HG03520 (cell line): ENCODE data around the gene RPH3AL.

Experiments used
- ATAC-seq: cut with Tn5 transposase; IDR thresholded peaks from one replicate; pipeline ENCODE4 v1.9.1; 2021; ENCODE audit warnings: mild to moderate bottlenecking, moderate library complexity; ENCODE audit not compliant: unreplicated experiment

The RPH3AL gene

DNA sequence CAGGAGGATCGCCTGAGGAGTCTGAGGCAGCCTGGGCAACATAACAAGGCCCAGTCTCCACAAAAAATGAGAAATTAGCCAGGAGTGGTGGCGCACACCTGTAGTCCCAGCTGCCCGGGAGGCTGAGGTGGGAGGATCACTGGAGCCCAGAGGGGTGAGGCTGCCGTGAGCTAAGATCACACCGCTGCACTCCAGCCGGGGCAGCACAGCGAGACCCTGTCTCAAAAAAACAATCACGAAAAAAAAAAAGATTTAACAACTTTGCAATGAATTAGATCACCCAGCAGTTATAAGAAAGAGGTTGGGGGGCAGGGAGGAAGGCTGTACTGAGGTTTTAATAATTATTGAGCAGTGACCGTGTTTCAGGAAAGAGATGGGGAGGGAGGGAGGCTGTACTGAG lies 49.4 kb downstream of the RPH3AL start:
- ATAC-seq: no peak

GRCh38 chr17:302300-302698 lies 50.3 kb downstream of the RPH3AL start:
- no peak for ATAC-seq

DNA sequence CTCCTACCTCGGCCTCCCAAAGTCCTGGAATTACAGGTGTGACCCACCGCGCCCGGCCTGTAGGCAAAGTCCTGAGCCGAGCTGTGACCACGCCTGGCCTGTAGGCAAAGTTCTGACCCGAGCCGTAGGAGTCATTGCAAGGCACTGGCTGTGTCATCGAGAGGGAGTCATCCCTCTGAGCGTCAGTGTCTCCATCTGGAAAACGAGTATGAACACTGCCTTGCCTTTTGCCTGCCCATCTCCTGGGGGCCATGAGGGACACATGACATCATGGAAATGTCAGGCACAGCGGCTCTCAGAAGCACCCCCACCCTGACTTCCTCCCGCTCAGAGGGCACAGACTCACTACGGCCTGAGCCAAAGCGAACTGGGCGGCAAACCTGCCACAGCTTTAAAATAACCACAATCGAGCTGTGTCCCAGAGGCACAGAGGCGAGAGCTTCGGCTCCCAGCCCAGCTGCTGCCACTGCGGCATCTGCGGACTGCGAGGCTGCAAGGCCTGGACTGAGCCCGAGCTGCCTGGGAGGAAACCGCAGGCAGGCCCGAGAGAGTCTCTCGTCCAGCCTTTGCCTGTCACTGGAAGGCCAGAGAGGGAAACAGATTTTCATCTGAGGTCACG lies 50.8 kb downstream of the RPH3AL start:
- ATAC-seq: no peak

GRCh38 chr17:300881-301280 lies 51.7 kb downstream of the RPH3AL start:
- no peak for ATAC-seq

GRCh38 chr17:299546-299945 lies 53.1 kb downstream of the RPH3AL start:
- ATAC-seq: no peak

DNA sequence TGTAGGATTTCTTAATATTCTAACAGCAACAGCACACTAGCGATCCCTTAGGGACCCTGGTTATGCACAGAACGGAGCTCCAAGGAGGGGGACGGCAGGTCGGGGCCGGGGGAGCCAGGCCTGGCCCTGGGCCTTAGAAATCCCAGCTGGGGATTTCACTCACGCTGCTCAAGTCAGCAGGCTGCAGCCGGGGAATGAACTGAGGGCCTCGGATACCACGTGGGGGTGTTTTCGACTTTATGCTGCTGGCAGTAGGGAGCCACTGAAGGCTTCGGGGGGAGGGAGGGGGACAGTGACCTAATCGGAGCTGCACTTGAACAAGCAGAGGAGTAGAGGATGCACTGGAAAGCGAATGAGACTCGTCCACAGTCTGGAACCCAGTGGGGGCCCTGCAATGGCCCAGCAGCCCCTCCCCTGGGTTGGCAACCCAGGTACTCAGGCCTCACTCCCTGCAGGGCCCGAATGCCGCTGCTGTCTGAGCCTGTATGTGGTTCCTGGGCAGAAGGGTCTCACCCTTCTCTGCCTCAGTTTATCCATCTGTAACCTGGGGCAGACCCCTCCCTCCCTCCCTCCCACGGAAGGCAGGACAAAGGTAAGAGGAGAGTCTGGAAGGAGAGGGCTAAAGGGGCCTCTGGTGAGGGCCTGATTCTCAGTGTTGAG lies 53.7 kb downstream of the RPH3AL start:
- ATAC-seq: no peak

GRCh38 chr17:297758-298157 lies 54.8 kb downstream of the RPH3AL start:
- no peak for ATAC-seq

DNA sequence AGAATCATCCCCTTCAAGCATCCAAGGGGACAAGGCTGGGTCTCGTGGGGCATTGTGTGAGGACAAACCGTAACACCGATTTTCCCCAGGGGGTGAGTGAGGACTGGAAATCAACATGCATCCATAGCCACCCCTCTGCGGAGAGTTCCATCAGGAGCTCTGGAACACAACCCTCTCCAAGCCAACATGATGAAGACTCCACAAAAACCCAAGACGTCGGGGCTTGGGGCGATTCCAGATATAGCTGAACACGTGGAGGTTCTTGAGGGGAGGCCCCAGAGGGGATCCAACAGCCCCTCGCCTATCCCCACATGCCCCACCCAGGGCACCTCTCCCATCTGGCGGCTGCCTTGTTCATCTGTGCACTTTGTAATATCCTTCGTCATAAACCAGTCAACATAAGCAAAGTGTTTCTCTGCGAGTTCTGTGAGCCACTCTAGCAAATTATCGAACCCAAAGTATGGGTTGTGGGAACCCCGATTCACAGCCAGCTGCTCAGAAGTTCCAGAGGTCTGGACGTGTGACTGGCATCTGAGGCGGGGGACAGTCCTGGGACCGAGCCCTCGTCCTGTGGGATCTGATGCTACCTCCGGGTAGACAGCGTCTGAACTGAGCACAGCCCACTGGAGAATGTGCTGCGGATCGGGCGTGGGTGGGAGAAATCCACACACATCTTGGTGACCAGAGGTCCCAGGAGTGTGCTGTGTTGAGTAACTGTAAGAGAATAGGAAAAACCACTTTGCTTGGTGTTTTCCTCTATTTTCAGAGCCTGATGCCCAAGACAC lies 55.5 kb downstream of the RPH3AL start:
- no peak for ATAC-seq

GRCh38 chr17:296379-296778 lies 56.2 kb downstream of the RPH3AL start:
- no peak for ATAC-seq

- ATAC-seq: no peak
Measured at GRCh38 chr17:292531-293382, 59.9 kb downstream of the RPH3AL start.

DNA sequence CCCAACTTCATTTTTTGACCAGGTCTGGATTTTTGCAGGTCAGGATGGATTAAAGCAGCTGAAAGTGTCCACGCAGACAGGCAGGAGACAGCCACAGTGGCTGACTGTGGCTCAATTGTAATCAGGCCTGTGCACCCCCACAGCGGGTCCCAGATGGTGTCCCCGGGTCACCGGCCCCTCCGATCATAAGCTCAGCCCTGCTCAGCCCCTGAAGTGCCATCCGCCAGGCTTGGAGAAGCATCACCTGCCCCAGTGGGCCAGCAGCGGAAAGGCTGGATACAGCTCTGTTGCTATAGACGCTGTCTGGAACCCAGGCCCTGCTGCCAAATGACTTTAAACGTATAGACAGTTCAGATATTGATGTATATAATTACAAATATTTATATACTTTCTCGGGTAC lies 60.6 kb downstream of the RPH3AL start:
- no peak for ATAC-seq

DNA sequence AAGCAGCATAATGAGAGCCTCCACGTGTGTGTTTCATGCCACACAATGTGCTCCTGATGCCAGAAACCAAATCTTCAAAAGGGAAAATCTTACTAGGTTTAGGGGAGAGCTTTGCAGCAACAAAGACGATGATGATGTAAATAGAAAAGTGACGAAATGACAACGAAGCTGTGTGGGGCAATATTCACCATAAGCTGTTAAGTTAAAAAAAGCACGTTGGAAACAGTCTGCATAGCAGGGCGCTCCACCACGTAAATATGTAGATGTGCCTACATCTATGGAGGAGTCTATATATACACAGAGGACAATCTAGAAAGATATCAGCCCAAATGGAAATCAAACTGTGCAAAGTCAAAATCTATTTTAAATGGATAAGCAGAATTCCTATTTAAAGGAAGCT lies 61.0 kb downstream of the RPH3AL start:
- no peak for ATAC-seq

DNA sequence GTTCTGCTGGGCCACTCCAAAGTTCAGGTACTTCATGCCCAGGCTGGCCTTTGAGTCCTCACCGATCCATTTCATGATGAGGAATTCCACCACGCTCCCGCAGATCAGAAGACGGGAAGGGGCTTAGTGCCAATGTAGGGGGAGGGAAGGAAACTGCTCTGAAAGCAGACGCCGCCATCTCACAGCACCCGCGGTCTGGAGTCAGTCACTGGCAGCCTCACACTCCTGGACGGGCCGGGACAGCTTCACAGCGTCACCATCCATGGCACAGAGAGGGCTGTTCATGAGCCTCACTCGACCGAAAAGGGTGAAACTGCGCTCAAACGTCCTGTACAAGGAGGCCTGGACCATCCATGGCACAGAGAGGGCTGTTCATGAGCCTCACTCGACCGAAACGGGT lies 62.0 kb downstream of the RPH3AL start:
- ATAC-seq: no peak

GRCh38 chr17:290121-290521 lies 62.5 kb downstream of the RPH3AL start:
- ATAC-seq: no peak

GRCh38 chr17:289409-289808 lies 63.2 kb downstream of the RPH3AL start:
- ATAC-seq: no peak

GRCh38 chr17:288802-289356 lies 63.7 kb downstream of the RPH3AL start:
- no peak for ATAC-seq

DNA sequence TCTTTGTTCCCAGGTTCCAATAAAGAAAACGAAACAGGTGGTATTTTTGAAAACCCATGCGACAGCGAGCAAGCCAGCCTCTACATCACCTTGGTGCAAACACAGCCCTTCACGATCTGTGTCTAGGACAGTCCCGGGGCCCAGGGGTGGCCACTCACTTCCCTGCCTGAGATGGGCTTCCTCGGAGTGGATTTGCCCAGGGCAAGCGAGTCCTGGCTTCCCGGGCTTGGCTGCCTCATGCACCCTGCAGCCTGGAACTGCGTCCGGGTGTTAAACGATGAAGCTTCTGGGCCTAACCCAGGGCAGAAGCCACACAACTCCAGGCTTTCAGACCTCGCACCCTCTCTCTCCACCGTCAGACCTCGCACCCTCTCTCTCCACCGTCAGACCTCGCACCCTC lies 66.0 kb downstream of the RPH3AL start:
- no peak for ATAC-seq

GRCh38 chr17:285751-286422 lies 66.7 kb downstream of the RPH3AL start:
- no peak for ATAC-seq

GRCh38 chr17:284676-285355 lies 67.8 kb downstream of the RPH3AL start:
- ATAC-seq: no peak
